SK-N-MC (cell line): ENCODE data around the gene LRRC56.
"Not testable (repeated sequence)": the region's sequence is repeated elsewhere in the genome, so short reads cannot be mapped to it uniquely, and the experiment has no call there.

Experiments used
- DNase-seq: peaks from one replicate; pipeline ENCODE4 v3.0.0-alpha.2; 2011; ENCODE audit warnings: low read depth, low spot score
- H3K27ac ChIP-seq: fragments of 200-600 bp; sonication (generic); 2 replicates; pipeline ENCODE4 v1.5.1; 2016; ENCODE audit warnings: mixed run types
- H3K36me3 ChIP-seq: fragments of 200-600 bp; sonication (generic); 2 replicates; pipeline ENCODE4 v1.6.1; 2017; ENCODE audit warnings: antibody characterized with exemption, low read length, mixed read lengths; ENCODE audit not compliant: insufficient read depth
- H3K4me3 ChIP-seq: fragments of 200-600 bp; sonication (generic); 2 replicates; pipeline ENCODE4 v1.5.1; 2016
- H3K9ac ChIP-seq: fragments of 200-600 bp; sonication (generic); 2 replicates; pipeline ENCODE4 v1.8.0; 2017; ENCODE audit warnings: mixed run types, mixed read lengths; ENCODE audit not compliant: insufficient read length
- H3K9me3 ChIP-seq: fragments of 200-600 bp; sonication (generic); 2 replicates; pipeline ENCODE4 v1.6.1; 2017; ENCODE audit warnings: low read depth, mild to moderate bottlenecking, antibody characterized with exemption, low read length, moderate library complexity, mixed read lengths
- EZH2 ChIP-seq: fragments of 200-600 bp; sonication (generic); IDR thresholded peaks from one replicate; pipeline ENCODE4 v1.6.1; 2017; ENCODE audit warnings: antibody characterized with exemption
- FOXP2 ChIP-seq: optimal IDR thresholded peaks from 2 replicates; pipeline ENCODE3; 2011; ENCODE audit warnings: mild to moderate bottlenecking, moderate library complexity; ENCODE audit not compliant: insufficient read depth; ENCODE audit errors: extremely low read length, control extremely low read depth
- POLR2AphosphoS5 ChIP-seq: IDR thresholded peaks from 2 replicates; pipeline ENCODE4 v1.6.1; 2012; ENCODE audit warnings: mild to moderate bottlenecking, low read depth, low read length, borderline replicate concordance

LRRC56 gene

DNA sequence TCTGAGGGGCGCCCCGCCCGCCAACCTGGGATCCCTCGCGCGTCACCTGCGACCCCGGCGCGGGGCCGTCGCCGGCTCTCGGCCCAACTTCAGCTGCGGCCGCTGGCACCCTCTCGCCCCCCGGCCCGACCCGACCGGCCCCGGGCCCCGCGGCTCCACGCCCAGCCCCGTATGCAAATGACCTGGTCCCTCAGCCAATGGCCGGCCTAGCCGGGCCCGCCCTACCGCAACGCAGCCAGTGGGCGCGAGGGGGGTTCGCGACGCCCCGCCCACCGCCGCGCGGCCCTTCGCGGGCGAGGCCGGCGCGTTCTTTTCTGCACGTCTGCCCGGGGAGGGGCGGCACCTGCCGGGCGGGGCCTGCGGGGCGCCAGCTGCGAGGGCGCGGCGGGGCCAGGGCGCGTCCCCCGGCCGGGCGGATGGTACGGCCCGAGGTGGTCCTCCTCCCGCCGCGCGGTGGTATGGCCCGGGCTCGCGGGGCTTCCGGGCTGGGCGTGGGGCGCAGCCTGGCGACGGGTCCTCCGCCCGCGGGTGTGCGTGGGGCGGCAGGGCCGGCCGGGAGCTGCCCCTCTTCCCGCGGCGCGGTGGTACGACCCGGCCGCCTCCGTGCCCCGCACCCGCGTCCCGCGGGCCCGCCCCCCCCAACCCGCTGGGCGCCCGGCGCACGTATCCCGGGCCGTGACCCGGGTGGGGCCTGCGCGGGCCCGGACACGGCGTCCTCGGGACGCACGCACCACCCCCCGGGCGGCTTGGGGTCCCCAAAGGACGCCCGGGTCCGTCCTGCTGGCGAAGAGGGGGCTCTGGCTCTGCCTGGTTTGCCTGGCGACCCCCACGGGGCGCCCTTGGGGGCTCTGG, 31.2 kb downstream of the LRRC56 start:
- DNase-seq, result peak; percentile 26
- H3K9ac ChIP-seq, result peak overlapping the region; percentile 84
- TF ChIP-seq FOXP2 (no peak), EZH2 (no peak), POLR2AphosphoS5 (no peak)
- no peaks in the 10 kb centered on the region for H3K36me3 ChIP-seq
- H3K4me3 ChIP-seq, result peak overlapping the region; percentile 80
- H3K9me3 ChIP-seq, result no peaks in the 10 kb centered on the region
- peak overlapping the region; percentile 60; the same call in 1 of the 2 replicates for H3K27ac ChIP-seq

DNA sequence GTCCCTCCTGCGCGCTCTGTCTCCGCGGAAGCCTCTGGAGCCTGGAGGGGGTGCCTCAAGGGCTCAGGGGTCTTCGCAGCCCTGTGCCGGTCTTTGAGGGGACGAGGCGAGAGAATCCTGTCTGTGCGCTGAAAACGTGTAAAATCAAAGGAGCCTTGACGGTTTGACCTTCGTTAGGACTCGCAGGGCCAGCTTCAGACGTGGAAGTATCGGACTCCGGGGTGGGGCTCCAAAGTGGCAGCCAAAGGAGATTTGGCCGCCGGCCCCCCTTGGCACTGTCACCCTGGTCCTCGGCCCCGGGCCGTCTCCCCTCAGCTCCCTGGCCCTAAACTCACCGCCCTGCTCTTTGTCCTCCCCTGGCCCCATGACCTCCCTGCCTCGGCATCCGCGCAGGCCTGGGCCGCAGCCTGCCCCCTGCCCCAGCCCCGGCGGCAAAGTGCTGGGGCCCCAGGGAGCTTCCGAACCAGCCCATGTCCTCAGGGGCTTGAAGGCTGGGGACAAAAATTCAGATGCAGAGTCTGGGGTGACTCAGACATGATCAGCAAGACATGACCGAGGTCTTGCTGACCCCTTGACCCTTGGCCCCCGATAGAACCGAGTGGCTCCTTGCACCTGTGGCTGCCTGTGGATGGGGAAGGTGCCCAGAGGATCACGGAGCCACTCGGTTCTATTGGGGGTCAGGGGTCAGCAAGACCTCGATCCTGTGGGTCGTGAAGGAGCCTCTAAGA, 32.0 kb downstream of the LRRC56 start:
- peak overlapping the region; percentile 80 for H3K4me3 ChIP-seq
- no peaks in the 10 kb centered on the region for H3K36me3 ChIP-seq
- no peaks in the 10 kb centered on the region for H3K9me3 ChIP-seq
- H3K9ac ChIP-seq, result peak overlapping the region; percentile 84
- TF ChIP-seq POLR2AphosphoS5 (no peak), EZH2 (no peak), FOXP2 (no peak)
- peak overlapping the region; percentile 60; the same call in 1 of the 2 replicates for H3K27ac ChIP-seq
- no peak for DNase-seq

DNA sequence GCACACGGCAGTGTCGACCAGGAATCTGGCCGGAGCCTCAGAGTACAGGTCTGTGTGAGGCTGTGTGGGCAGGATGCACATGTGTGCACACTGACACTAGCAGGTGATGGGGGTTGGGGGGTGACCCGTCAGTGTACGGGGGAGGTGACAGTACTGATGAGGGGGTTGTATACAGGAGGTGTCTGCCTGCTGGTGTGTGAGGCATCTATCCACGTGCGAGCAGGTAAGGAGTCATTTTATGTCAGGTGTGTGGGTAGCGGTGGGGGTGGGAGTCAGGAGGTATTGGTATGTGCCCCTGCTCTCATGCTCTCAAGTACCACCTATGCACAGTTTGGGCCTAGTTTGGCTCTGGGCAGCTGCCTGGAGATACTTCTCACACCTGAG, 34.5 kb downstream of the LRRC56 start:
- 0 out of 2 replicates have a peak, but pooled peaks have one; percentile 14 for TF ChIP-seq POLR2AphosphoS5
- TF ChIP-seq EZH2, result no peak
- no peak overlapping the region for H3K9ac ChIP-seq
- no peak overlapping the region for H3K27ac ChIP-seq
- H3K4me3 ChIP-seq, result no peak overlapping the region
- H3K36me3 ChIP-seq, result no peaks in the 10 kb centered on the region
- no peaks in the 10 kb centered on the region for H3K9me3 ChIP-seq
- DNase-seq, result no peak

DNA sequence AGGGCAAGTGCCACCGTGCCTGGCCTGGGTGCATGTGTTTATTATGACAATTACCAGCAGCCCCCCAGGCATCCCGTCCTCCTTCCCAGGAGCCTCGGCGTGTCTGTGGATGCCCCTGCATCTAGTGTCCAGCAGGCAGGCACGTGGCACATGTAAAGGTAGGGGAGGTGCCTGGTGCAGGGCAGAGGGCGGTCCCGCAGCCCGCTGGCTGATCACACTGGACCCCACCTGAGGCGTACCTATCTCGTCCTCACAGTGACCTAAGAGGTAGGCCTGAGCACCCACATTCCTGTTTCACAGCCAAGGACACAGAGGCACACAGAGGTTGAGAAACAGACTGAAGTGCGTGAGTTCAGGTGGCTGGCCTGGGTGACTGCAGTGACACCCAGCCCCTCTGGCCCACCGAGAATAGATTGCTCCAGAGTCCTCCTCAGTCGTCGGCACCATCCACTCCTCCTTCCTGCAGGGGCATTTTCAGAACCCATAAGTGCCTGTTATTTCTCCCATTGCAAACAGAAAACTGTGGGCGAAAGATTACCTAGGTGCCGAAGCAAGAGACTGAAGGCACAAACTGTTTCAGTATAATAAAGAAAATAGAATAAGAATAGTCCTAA, 35.9 kb downstream of the LRRC56 start:
- no peak overlapping the region for H3K4me3 ChIP-seq
- peak overlapping the region; percentile 91 for H3K27ac ChIP-seq
- no peak for DNase-seq
- no peak overlapping the region for H3K9ac ChIP-seq
- no peaks in the 10 kb centered on the region; the same call in 1 of the 2 replicates for H3K36me3 ChIP-seq
- TF ChIP-seq EZH2, result no peak
- no peak for TF ChIP-seq POLR2AphosphoS5
- no peak for TF ChIP-seq FOXP2
- H3K9me3 ChIP-seq, result no peaks in the 10 kb centered on the region

DNA sequence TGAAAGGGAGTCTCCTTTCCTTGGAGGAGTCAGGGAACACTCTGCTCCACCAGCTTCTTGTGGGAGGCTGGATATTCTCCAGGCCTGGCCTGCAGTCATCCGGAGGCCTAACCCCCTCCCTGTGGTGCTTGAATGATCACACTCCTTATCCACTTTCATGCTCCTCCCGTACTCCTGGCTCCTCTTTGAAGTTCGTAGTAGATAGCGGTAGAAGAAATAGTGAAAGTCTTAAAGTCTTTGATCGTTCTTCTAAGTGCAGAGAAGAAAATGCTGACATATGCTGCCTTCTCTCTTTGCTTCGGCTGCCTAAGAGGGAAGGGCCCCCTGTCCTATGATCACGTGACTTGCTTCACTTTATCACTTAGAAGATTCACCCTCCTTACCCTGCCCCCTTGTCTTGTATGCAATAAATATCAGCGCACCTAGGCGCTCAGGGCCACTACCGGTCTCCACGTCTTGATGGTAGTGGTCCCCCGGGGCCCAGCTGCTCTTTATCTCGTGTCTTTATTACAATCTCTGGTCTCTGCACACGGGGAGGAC, 36.8 kb downstream of the LRRC56 start:
- DNase-seq, result peak; percentile 45
- peak overlapping the region; percentile 74 for H3K9ac ChIP-seq
- 0 out of 2 replicates have a peak, but pooled peaks have one; percentile 34 for TF ChIP-seq POLR2AphosphoS5

DNA sequence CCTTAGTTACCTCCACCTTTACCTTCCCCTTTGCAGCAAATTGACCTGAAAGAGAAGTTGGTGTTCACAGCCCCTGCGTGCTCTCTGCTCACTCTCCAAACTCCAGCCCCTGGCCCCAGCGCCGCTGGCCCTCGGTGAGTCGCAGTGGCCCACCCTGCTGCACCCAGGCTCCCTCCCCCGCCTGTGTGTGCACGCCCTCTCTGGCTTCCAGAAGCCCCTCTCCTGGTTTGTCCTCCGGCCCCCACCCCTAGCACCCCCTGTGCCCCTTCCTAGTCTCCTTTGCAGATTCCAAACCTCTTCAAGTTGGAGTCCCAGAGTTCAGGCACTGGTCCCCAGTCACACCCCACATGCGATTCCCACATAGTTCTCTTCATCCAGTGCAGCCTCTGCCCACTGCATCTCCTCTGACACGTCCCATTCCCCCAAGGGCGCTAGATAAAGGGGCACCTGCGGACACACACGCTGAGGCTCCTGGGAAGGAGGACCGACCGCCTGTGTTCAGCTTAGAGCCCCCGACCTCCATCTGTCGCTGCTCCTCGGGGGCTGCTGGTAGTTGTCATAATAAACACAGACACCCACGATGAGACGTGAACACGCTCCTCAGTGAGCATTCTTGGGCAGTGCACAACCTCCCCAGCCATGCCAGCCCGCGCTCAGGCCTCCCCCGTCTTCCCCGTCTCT, 37.4 kb downstream of the LRRC56 start:
- H3K27ac ChIP-seq, result peak overlapping the region; percentile 91; the same call in 1 of the 2 replicates
- peak overlapping the region; percentile 74 for H3K9ac ChIP-seq
- no peaks in the 10 kb centered on the region; the same call in 1 of the 2 replicates for H3K36me3 ChIP-seq
- no peaks in the 10 kb centered on the region for H3K9me3 ChIP-seq
- peak overlapping the region; percentile 92 for H3K4me3 ChIP-seq
- TF ChIP-seq FOXP2 (no peak), EZH2 (no peak), POLR2AphosphoS5 (no peak)
- DNase-seq, result no peak

More for the DNA sequence above, 36.8 kb downstream of the LRRC56 start:
- not testable (repeated sequence) for H3K9me3 ChIP-seq, H3K36me3 ChIP-seq
- Histone ChIP-seq H3K27ac (peak overlapping the region; percentile 91), H3K4me3 (peak overlapping the region; percentile 92)

DNA sequence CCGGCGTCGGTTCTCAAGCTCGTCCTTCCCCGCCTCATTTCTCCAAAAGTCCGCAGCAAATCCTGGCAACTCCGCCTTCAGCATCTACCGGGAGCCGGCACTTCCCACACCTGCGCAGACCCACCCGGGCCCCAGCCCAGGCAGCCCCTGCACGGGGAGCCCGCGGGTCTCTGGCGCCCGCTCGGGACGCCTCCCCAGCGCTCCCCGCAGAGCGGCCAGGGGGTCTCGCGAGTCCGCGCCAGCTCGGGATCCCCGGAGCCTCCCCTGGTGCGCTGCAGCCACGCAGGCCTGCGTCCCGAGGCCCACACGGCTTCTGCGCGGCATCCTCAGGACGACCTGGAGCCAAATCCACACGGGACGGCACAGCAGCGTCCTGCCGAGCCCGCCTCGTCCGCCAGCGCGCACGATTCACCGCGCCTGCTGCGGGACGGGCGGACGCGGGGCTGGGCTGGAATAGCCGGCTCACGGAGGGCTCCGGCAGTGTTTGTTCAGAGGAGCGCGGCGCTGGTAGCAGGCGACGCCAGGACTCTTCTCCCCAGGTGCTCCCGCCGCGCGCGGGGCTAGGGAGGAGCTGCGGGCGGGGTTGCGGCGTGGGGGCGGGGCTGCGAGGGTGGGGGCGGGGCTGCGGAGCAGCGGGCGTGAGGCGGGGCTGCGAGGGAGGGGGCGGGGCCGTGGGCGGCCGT, 38.1 kb downstream of the LRRC56 start:
- peak overlapping the region; percentile 92 for H3K4me3 ChIP-seq
- H3K27ac ChIP-seq, result peak overlapping the region; percentile 1; the same call in 1 of the 2 replicates
- H3K9me3 ChIP-seq, result no peaks in the 10 kb centered on the region
- DNase-seq, result no peak
- TF ChIP-seq POLR2AphosphoS5 (peak; percentile 77), FOXP2 (no peak), EZH2 (no peak)
- peak overlapping the region; percentile 74 for H3K9ac ChIP-seq
- H3K36me3 ChIP-seq, result no peaks in the 10 kb centered on the region; the same call in 1 of the 2 replicates
